ENCODE results near the gene LCLAT1.

- TF ChIP-seq SCRT2 (tag by site-specific recombination; IDR thresholded peaks at IDR 0.05) = no peak
- TF ChIP-seq MYNN (tag by site-specific recombination; IDR thresholded peaks at IDR 0.05; ENCODE audit: borderline replicate concordance) = no peak
- TF ChIP-seq REST (tag by site-specific recombination; IDR thresholded peaks at IDR 0.05) = no peak
Observed at GRCh38 chr2:30464544-30465170, 17.6 kb downstream of the LCLAT1 start.

All from HEK293 (cell line).